Breast epithelium (tissue), 4 donors: ENCODE results near the gene NEURL1. TPM values are rescaled to one million over a fixed set of nuclear protein-coding genes. Genes with fewer than 3 reads are reported as not detected.

Experiments used
- DNase-seq, 2 donors: peaks; one replicate each; pipeline ENCODE4 v3.0.0-alpha.2; 2019; ENCODE audit warnings: low spot score in 2 of 2
- H3K27ac ChIP-seq, 2 donors: fragments of 200-600 bp; sonication (generic) in 1 of 2; one replicate each; pipeline ENCODE4 v1.5.1; 2016 to 2019; ENCODE audit warnings: mild to moderate bottlenecking in 1 of 2
- H3K27me3 ChIP-seq, 2 donors: fragments of 200-600 bp; sonication (generic) in 1 of 2; one replicate each; pipeline versions ENCODE4 v1.5.1 to v1.6.0; 2017 to 2019; ENCODE audit warnings: control low read depth in 1 of 2, mild to moderate bottlenecking in 1 of 2
- H3K36me3 ChIP-seq: fragments of 200-600 bp; one replicate; pipeline ENCODE4 v1.5.1; 2019
- H3K4me1 ChIP-seq, 2 donors: fragments of 200-600 bp; sonication (generic); one replicate each; pipeline ENCODE4 v1.5.1; 2016 to 2019; ENCODE audit warnings: control low read depth in 1 of 2
- H3K4me3 ChIP-seq, 3 donors: fragments of 200-600 bp; sonication (generic); 1 replicate in 2 of 3; 2 replicates in 1 of 3; pipeline ENCODE4 v1.5.1; 2016 to 2019; ENCODE audit warnings: mild to moderate bottlenecking in 3 of 3, moderate library complexity in 2 of 3
- H3K9me3 ChIP-seq, 2 donors: fragments of 200-600 bp; sonication (generic) in 1 of 2; one replicate each; pipeline ENCODE4 v1.5.1; 2016 to 2019; ENCODE audit warnings: control low read depth in 1 of 2
- CTCF ChIP-seq, 3 donors: fragments of 450-650 bp; IDR thresholded peaks; one replicate each; pipeline ENCODE4 v1.5.1; 2016 to 2017; ENCODE audit warnings: antibody characterized with exemption in 3 of 3, mild to moderate bottlenecking in 3 of 3, moderate library complexity in 3 of 3
- POLR2A ChIP-seq: fragments of 450-650 bp; IDR thresholded peaks from one replicate; pipeline ENCODE4 v1.6.1; 2016; ENCODE audit warnings: antibody characterized with exemption, mild to moderate bottlenecking, moderate library complexity
- POLR2AphosphoS5 ChIP-seq, 3 donors: sonication (generic); formaldehyde crosslinking; IDR thresholded peaks; one replicate each; pipeline ENCODE4 v1.6.1; 2017; ENCODE audit warnings: antibody characterized with exemption in 3 of 3
- intact Hi-C: fragments of 100-400 bp; cut with DNase I; formaldehyde crosslinking; loops from one replicate; pipeline ENCODE4 v1.15.1; 2023; ENCODE audit warnings: low total_unique reads
- total RNA-seq, 3 donors: library from RNA; depleted of rRNA; stranded (reverse); fragments of >200 nt; gene quantifications; one replicate each; pipeline ENCODE4 v1.1.0, GENCODE V29; 2016

The NEURL1 gene
- total RNA-seq, 3 donors from 2014 or later: 0.16 to 1.5 (median 0.33) TPM

- H3K4me3 ChIP-seq: no peak overlapping the region
- H3K9me3 ChIP-seq: no peaks in the 10 kb centered on the region
- H3K36me3 ChIP-seq: no peaks in the 10 kb centered on the region
- TF ChIP-seq POLR2A (no peak), CTCF (IDR thresholded peaks at IDR 0.05) (no peak), POLR2AphosphoS5 (IDR thresholded peaks at IDR 0.05) (no peak)
- no peaks in the 10 kb centered on the region for H3K4me1 ChIP-seq
- no peaks in the 10 kb centered on the region for H3K27me3 ChIP-seq
- intact Hi-C loops: no loop called here
- no peak overlapping the region for H3K27ac ChIP-seq
- no peak for DNase-seq
Measured at GRCh38 chr10:103510791-103511752, 17.6 kb downstream of the NEURL1 start.

GRCh38 chr10:103512166-103512565 lies 18.7 kb downstream of the NEURL1 start:
- H3K9me3 ChIP-seq: no peaks in the 10 kb centered on the region
- intact Hi-C loops: no loop called here
- H3K27ac ChIP-seq: no peak overlapping the region
- H3K27me3 ChIP-seq: no peaks in the 10 kb centered on the region
- TF ChIP-seq POLR2AphosphoS5 (IDR thresholded peaks at IDR 0.05): no peak
- TF ChIP-seq CTCF (IDR thresholded peaks at IDR 0.05): no peak
- no peak for TF ChIP-seq POLR2A
- no peaks in the 10 kb centered on the region for H3K36me3 ChIP-seq
- no peaks in the 10 kb centered on the region for H3K4me1 ChIP-seq
- no peak overlapping the region for H3K4me3 ChIP-seq
- no peak for DNase-seq

GRCh38 chr10:103512591-103513379 lies 19.3 kb downstream of the NEURL1 start:
- no peak overlapping the region for H3K27ac ChIP-seq
- H3K27me3 ChIP-seq: no peaks in the 10 kb centered on the region
- H3K9me3 ChIP-seq: no peaks in the 10 kb centered on the region
- no peak overlapping the region for H3K4me3 ChIP-seq
- H3K4me1 ChIP-seq: no peaks in the 10 kb centered on the region
- intact Hi-C loops: no loop called here
- no peaks in the 10 kb centered on the region for H3K36me3 ChIP-seq
- no peak for DNase-seq
- no peak for TF ChIP-seq POLR2AphosphoS5 (IDR thresholded peaks at IDR 0.05)
- no peak for TF ChIP-seq CTCF (IDR thresholded peaks at IDR 0.05)
- no peak for TF ChIP-seq POLR2A

GRCh38 chr10:103513380-103514060 lies 20.0 kb downstream of the NEURL1 start:
- H3K27ac ChIP-seq: no peak overlapping the region
- DNase-seq: no peak
- H3K36me3 ChIP-seq: no peaks in the 10 kb centered on the region

More at GRCh38 chr10:103513380-103514060, 20.0 kb downstream of the NEURL1 start:
- no peaks in the 10 kb centered on the region for H3K4me1 ChIP-seq
- no peak overlapping the region for H3K4me3 ChIP-seq
- no peak for TF ChIP-seq POLR2AphosphoS5 (IDR thresholded peaks at IDR 0.05)
- TF ChIP-seq CTCF (IDR thresholded peaks at IDR 0.05): no peak
- TF ChIP-seq POLR2A: no peak
- no peaks in the 10 kb centered on the region for H3K9me3 ChIP-seq
- no peaks in the 10 kb centered on the region for H3K27me3 ChIP-seq
- intact Hi-C loops: no loop called here
